A673 (cell line): ENCODE results near the gene GIT2. TPM values are rescaled to one million over a fixed set of nuclear protein-coding genes. Genes with fewer than 3 reads are reported as not detected.

Source experiments
- BruUV-seq: library from RNA; stranded (reverse); fragments of 400-500 nt; replicated peaks from 2 replicates; lab custom pipeline; 2021; lab: Mats Ljungman, UMichigan
- CTCF ChIA-PET: fragments of 300-600 bp; sonication (Branson Sonifier 250); formaldehyde crosslinking; loops from one replicate; lab custom pipeline; 2022; ENCODE audit warnings: antibody characterized with exemption; lab: Charles Lee
- POLR2A ChIA-PET: fragments of 300-600 bp; sonication (Branson Sonifier 250); formaldehyde crosslinking; loops from one replicate; lab custom pipeline; 2022; ENCODE audit warnings: antibody characterized with exemption; ENCODE audit not compliant: low non-redundant PET; lab: Charles Lee
- DNase-seq: peaks from one replicate; pipeline ENCODE4 v3.0.0-alpha.2; 2015; ENCODE audit warnings: low spot score
- H3K27ac ChIP-seq: fragments of 200-600 bp; sonication (generic); 2 replicates; pipeline ENCODE4 v1.5.1; 2016; ENCODE audit warnings: mixed run types, low read depth, mild to moderate bottlenecking, mixed read lengths, antibody characterized with exemption, low read length; ENCODE audit not compliant: poor library complexity, severe bottlenecking
- H3K27me3 ChIP-seq: fragments of 200-600 bp; sonication (generic); replicated peaks from 2 replicates; pipeline ENCODE4 v1.6.1; 2017; ENCODE audit warnings: mixed run types, low read depth, mild to moderate bottlenecking, mixed read lengths, antibody characterized with exemption, low read length; ENCODE audit not compliant: insufficient read depth, poor library complexity
- H3K36me3 ChIP-seq: fragments of 200-600 bp; sonication (generic); 2 replicates; pipeline ENCODE4 v1.6.1; 2016; ENCODE audit warnings: mixed run types, mild to moderate bottlenecking, mixed read lengths, antibody characterized with exemption, low read length; ENCODE audit not compliant: insufficient read depth, poor library complexity, severe bottlenecking
- H3K4me1 ChIP-seq: fragments of 200-600 bp; sonication (generic); 2 replicates; pipeline ENCODE4 v1.6.1; 2017; ENCODE audit warnings: mixed run types, mild to moderate bottlenecking, mixed read lengths, antibody characterized with exemption, low read length; ENCODE audit not compliant: insufficient read depth, poor library complexity, severe bottlenecking
- H3K4me3 ChIP-seq: fragments of 200-600 bp; sonication (generic); 2 replicates; pipeline ENCODE4 v1.5.1; 2016; ENCODE audit warnings: low read depth, mixed run types, mild to moderate bottlenecking, mixed read lengths, low read length; ENCODE audit not compliant: poor library complexity, severe bottlenecking
- H3K9me3 ChIP-seq: fragments of 200-600 bp; sonication (generic); 2 replicates; pipeline ENCODE4 v1.6.1; 2016; ENCODE audit warnings: mixed run types, low read depth, mild to moderate bottlenecking, mixed read lengths, antibody characterized with exemption, low read length; ENCODE audit not compliant: poor library complexity, severe bottlenecking
- CTCF ChIP-seq: fragments of 300-800, 200-600 bp; sonication (generic); conservative IDR thresholded peaks from 2 replicates; pipeline ENCODE4 v1.5.1; 2017; ENCODE audit warnings: low read depth, mild to moderate bottlenecking, antibody characterized with exemption, low read length, moderate library complexity, mixed read lengths
- EZH2 ChIP-seq: fragments of 200-600 bp; sonication (generic); IDR thresholded peaks from 2 replicates; pipeline ENCODE4 v1.6.1; 2017; ENCODE audit warnings: borderline replicate concordance, low read depth, mild to moderate bottlenecking, mixed read lengths, antibody characterized with exemption, low read length; ENCODE audit not compliant: poor library complexity, severe bottlenecking
- intact Hi-C: fragments of 100-400 bp; cut with micrococcal nuclease; formaldehyde crosslinking; loops from one replicate; pipeline ENCODE4 v1.10.0; 2022; ENCODE audit not compliant: unreplicated experiment
- total RNA-seq: library from RNA; stranded (reverse); gene quantifications from 2 replicates; pipeline ENCODE4 v1.2.3, GENCODE V29; 2021

GIT2 gene
- total RNA-seq, 1 experiment from 2014 or later: 48.1 TPM

- POLR2A ChIA-PET: no interaction called here
Measured at GRCh38 chr12:109928058-109928656, 68.0 kb downstream of the GIT2 start.

GRCh38 chr12:109927622-109928021 is 68.5 kb downstream of the GIT2 start:
- no peak overlapping the region for H3K27ac ChIP-seq
- no peak for TF ChIP-seq EZH2
- peak; percentile 73 for TF ChIP-seq CTCF
- DNase-seq: peak; percentile 63
- no peaks in the 10 kb centered on the region for H3K27me3 ChIP-seq
- ChIA-PET CTCF (interaction anchor here (0.6 kb wide), 2 partner anchors 74 to 365 kb away, joined by 3 to 4 read pairs; no protein-coding TSS in a partner anchor), POLR2A (no interaction called here)
- H3K4me3 ChIP-seq: no peak overlapping the region
- no peaks in the 10 kb centered on the region for H3K9me3 ChIP-seq
- no TSS peak for BruUV-seq
- H3K4me1 ChIP-seq: no peaks in the 10 kb centered on the region
- H3K36me3 ChIP-seq: peaks cover 12% of the 10 kb centered on the region
- intact Hi-C loops: loop anchor here (1.0 kb wide), 1 partner anchor 74 kb away; no protein-coding TSS in a partner anchor

More at GRCh38 chr12:109928058-109928656, 68.0 kb downstream of the GIT2 start:
- H3K4me1 ChIP-seq: no peaks in the 10 kb centered on the region
- H3K27ac ChIP-seq: no peak overlapping the region
- CTCF ChIA-PET: interaction anchor here (0.6 to 0.7 kb wide), 4 partner anchors 75 to 445 kb away, joined by 3 to 4 read pairs (median 4); no protein-coding TSS in a partner anchor
- H3K9me3 ChIP-seq: no peaks in the 10 kb centered on the region
- TF ChIP-seq CTCF: no peak
- TF ChIP-seq EZH2: no peak
- H3K27me3 ChIP-seq: no peaks in the 10 kb centered on the region
- H3K36me3 ChIP-seq: peaks cover 17% of the 10 kb centered on the region
- DNase-seq: no peak
- no TSS peak for BruUV-seq
- intact Hi-C loops: no loop called here
- no peak overlapping the region for H3K4me3 ChIP-seq

GRCh38 chr12:109926488-109927210 is 69.5 kb downstream of the GIT2 start:
- intact Hi-C loops: loop anchor here (1.0 kb wide), 1 partner anchor 73 kb away; no protein-coding TSS in a partner anchor
- ChIA-PET POLR2A (no interaction called here), CTCF (interaction anchor here (1.5 kb wide), 1 partner anchor 73 kb away, joined by 4 read pairs; no protein-coding TSS in a partner anchor)
- TF ChIP-seq CTCF (no peak), EZH2 (no peak)
- Histone ChIP-seq H3K27me3 (no peaks in the 10 kb centered on the region), H3K9me3 (no peaks in the 10 kb centered on the region), H3K36me3 (peaks cover 2% of the 10 kb centered on the region), H3K27ac (no peak overlapping the region), H3K4me3 (no peak overlapping the region), H3K4me1 (no peaks in the 10 kb centered on the region)
- no peak for DNase-seq
- no TSS peak for BruUV-seq
